Activated CD8-positive, alpha-beta T cell treated with anti-CD3 and anti-CD28 coated beads for 36 hours (primary cell): Measurements from ENCODE around the gene HLF. TPM values are rescaled to one million over a fixed set of nuclear protein-coding genes. Genes with fewer than 3 reads are reported as not detected.

Experiments used
- ATAC-seq: fragments of 200-7000 bp; cut with Tn5 transposase; one replicate; pipeline ENCODE4 v1.10.0; 2021; ENCODE audit warnings: mild to moderate bottlenecking, moderate library complexity
- CTCF ChIA-PET: fragments of 350-600 bp; sonication (Branson Sonifier 250); formaldehyde crosslinking; loops from one replicate; lab custom pipeline; 2021; ENCODE audit warnings: antibody characterized with exemption; lab: Charles Lee
- POLR2A ChIA-PET: fragments of 350-600 bp; sonication (Branson Sonifier 250); formaldehyde crosslinking; loops from one replicate; lab custom pipeline; 2021; ENCODE audit warnings: antibody characterized with exemption; lab: Charles Lee
- DNase-seq: peaks from one replicate; pipeline ENCODE4 v3.0.0-alpha.2; 2020
- H3K27ac Mint-ChIP-seq: one replicate; pipeline ENCODE4 v1.8.0; 2021; ENCODE audit warnings: mild to moderate bottlenecking, mixed read lengths
- H3K27me3 Mint-ChIP-seq: one replicate; pipeline ENCODE4 v1.8.0; 2021; ENCODE audit warnings: mixed read lengths
- H3K36me3 Mint-ChIP-seq: one replicate; pipeline ENCODE4 v1.8.0; 2021; ENCODE audit warnings: low read depth, mixed read lengths
- H3K4me1 Mint-ChIP-seq: one replicate; pipeline ENCODE4 v1.8.0; 2021; ENCODE audit warnings: low read depth, mixed read lengths
- H3K4me3 Mint-ChIP-seq: one replicate; pipeline ENCODE4 v1.8.0; 2021; ENCODE audit warnings: mild to moderate bottlenecking, moderate library complexity, mixed read lengths
- H3K9me3 Mint-ChIP-seq: one replicate; pipeline ENCODE4 v1.8.0; 2021; ENCODE audit warnings: mixed read lengths
- CTCF ChIP-seq: fragments of 200-600 bp; IDR thresholded peaks from one replicate; pipeline ENCODE4 v1.8.0; 2022; ENCODE audit warnings: antibody characterized with exemption, mild to moderate bottlenecking
- intact Hi-C: fragments of 100-400 bp; cut with micrococcal nuclease; formaldehyde crosslinking; loops from one replicate; pipeline ENCODE4 v1.10.0; 2022
- total RNA-seq, 2 experiments: library from RNA; stranded (reverse); gene quantifications; one replicate each; pipeline ENCODE4 v1.2.3, GENCODE V29; 2021

The HLF gene
- total RNA-seq, 2 experiments from 2014 or later, result 0.25 to 0.72 TPM

GRCh38 chr17:55302407-55302787 is 37.6 kb downstream of the HLF start:
- no peak overlapping the region for H3K4me3 Mint-ChIP-seq
- peaks cover 5% of the 10 kb centered on the region for H3K27me3 Mint-ChIP-seq
- no peaks in the 10 kb centered on the region for H3K9me3 Mint-ChIP-seq
- ChIA-PET CTCF (no interaction called here), POLR2A (no interaction called here)
- H3K27ac Mint-ChIP-seq, result no peak overlapping the region
- DNase-seq (no peak), ATAC-seq (no peak)
- H3K36me3 Mint-ChIP-seq, result no peaks in the 10 kb centered on the region
- intact Hi-C loops, result loop anchor here (5.0 kb wide), 1 partner anchor 45 kb away; no protein-coding TSS in a partner anchor
- no peaks in the 10 kb centered on the region for H3K4me1 Mint-ChIP-seq
- no peak for TF ChIP-seq CTCF

GRCh38 chr17:55303008-55303493 is 38.3 kb downstream of the HLF start:
- no peak for ATAC-seq
- ChIA-PET POLR2A (no interaction called here), CTCF (interaction anchor here (1.0 to 1.8 kb wide), 3 partner anchors 19 to 211 kb away, joined by 3 to 8 read pairs (median 4); no protein-coding TSS in a partner anchor)
- no peak for DNase-seq
- Mint-ChIP-seq H3K4me3 (no peak overlapping the region), H3K9me3 (no peaks in the 10 kb centered on the region), H3K27ac (no peak overlapping the region), H3K36me3 (no peaks in the 10 kb centered on the region), H3K27me3 (peaks cover 8% of the 10 kb centered on the region), H3K4me1 (no peaks in the 10 kb centered on the region)
- intact Hi-C loops, result loop anchor here (5.0 kb wide), 1 partner anchor 44 kb away; no protein-coding TSS in a partner anchor
- no peak for TF ChIP-seq CTCF

- Mint-ChIP-seq H3K4me1 (no peaks in the 10 kb centered on the region), H3K36me3 (no peaks in the 10 kb centered on the region), H3K9me3 (no peaks in the 10 kb centered on the region), H3K27me3 (peaks cover 8% of the 10 kb centered on the region), H3K4me3 (no peak overlapping the region), H3K27ac (no peak overlapping the region)
- intact Hi-C loops, result loop anchor here (5.0 kb wide), 1 partner anchor 44 kb away; no protein-coding TSS in a partner anchor
- ATAC-seq (no peak), DNase-seq (no peak)
- no peak for TF ChIP-seq CTCF
- ChIA-PET POLR2A (no interaction called here), CTCF (interaction anchor here (1.0 to 1.8 kb wide), 5 partner anchors 20 to 310 kb away, joined by 3 to 8 read pairs (median 4); no protein-coding TSS in a partner anchor)
These were observed 39.0 kb downstream of the HLF start for GRCh38 chr17:55303701-55304145.

- Mint-ChIP-seq H3K27me3 (peaks cover 10% of the 10 kb centered on the region), H3K27ac (no peak overlapping the region), H3K36me3 (no peaks in the 10 kb centered on the region), H3K4me3 (no peak overlapping the region), H3K9me3 (no peaks in the 10 kb centered on the region), H3K4me1 (no peaks in the 10 kb centered on the region)
- ATAC-seq (no peak), DNase-seq (no peak)
- ChIA-PET POLR2A (no interaction called here), CTCF (interaction anchor here (1.3 to 1.8 kb wide), 4 partner anchors 44 to 311 kb away, joined by 3 to 8 read pairs (median 5); no protein-coding TSS in a partner anchor)
- no peak for TF ChIP-seq CTCF
- intact Hi-C loops, result loop anchor here (5.0 kb wide), 1 partner anchor 43 kb away; no protein-coding TSS in a partner anchor
These were observed 39.6 kb downstream of the HLF start for GRCh38 chr17:55304171-55304859.
